H1 (cell line): Measurements from ENCODE around the gene GALNT2. TPM values are rescaled to one million over a fixed set of nuclear protein-coding genes. Genes with fewer than 3 reads are reported as not detected.

Experiments used
- CTCF ChIA-PET: fragments of 300-600 bp; sonication (Branson Sonifier 250); formaldehyde crosslinking; loops from one replicate; lab custom pipeline; 2021; ENCODE audit not compliant: partially characterized antibody; lab: Charles Lee
- POLR2A ChIA-PET: fragments of 300-600 bp; sonication (Branson Sonifier 250); formaldehyde crosslinking; loops from one replicate; lab custom pipeline; 2021; ENCODE audit warnings: inconsistent platforms; ENCODE audit not compliant: partially characterized antibody; lab: Charles Lee
- DNase-seq, 2 experiments: peaks; one replicate each; pipeline versions ENCODE4 v3.0.0 to v3.0.0-alpha.2; 2010 to 2022; ENCODE audit warnings: low spot score in 2 of 2, low read depth in 1 of 2, mixed read lengths in 1 of 2
- FAIRE-seq: peaks from 2 replicates; lab custom pipeline; 2011; peaks lifted over from hg19 to GRCh38; lab: Jason Lieb, UNC
- H2AFZ ChIP-seq: 2 replicates; pipeline ENCODE4 v1.8.1; 2012; ENCODE audit warnings: low read length, inconsistent platforms
- H2AK5ac ChIP-seq: 2 replicates; pipeline ENCODE4 v1.6.1; 2013; ENCODE audit warnings: low read depth, low read length
- H2BK120ac ChIP-seq: replicated peaks from 2 replicates; pipeline ENCODE3; 2013; ENCODE audit warnings: low read depth, low read length, inconsistent platforms
- H2BK12ac ChIP-seq: 2 replicates; pipeline ENCODE4 v1.6.1; 2013; ENCODE audit warnings: low read depth, low read length
- H2BK15ac ChIP-seq: 2 replicates; pipeline ENCODE4 v1.6.1; 2013; ENCODE audit warnings: low read length
- H2BK20ac ChIP-seq: 2 replicates; pipeline ENCODE4 v1.6.1; 2013; ENCODE audit warnings: low read length
- H2BK5ac ChIP-seq: 2 replicates; pipeline ENCODE4 v1.6.1; 2013; ENCODE audit warnings: low read depth, low read length
- H3K14ac ChIP-seq: 2 replicates; pipeline ENCODE4 v1.6.1; 2013; ENCODE audit warnings: inconsistent platforms; ENCODE audit not compliant: insufficient read length
- H3K18ac ChIP-seq: 2 replicates; pipeline ENCODE4 v1.6.1; 2013; ENCODE audit warnings: low read length; ENCODE audit errors: extremely low read depth
- H3K23ac ChIP-seq: 2 replicates; pipeline ENCODE4 v1.6.1; 2013; ENCODE audit warnings: inconsistent platforms; ENCODE audit not compliant: insufficient read length
- H3K23me2 ChIP-seq: 2 replicates; pipeline ENCODE4 v1.6.1; 2013; ENCODE audit warnings: low read depth, low read length
- H3K27ac ChIP-seq: 2 replicates; pipeline ENCODE4 v1.6.1; 2011; ENCODE audit warnings: low read depth, low read length, inconsistent platforms
- H3K27me3 ChIP-seq, 4 experiments: replicated peaks in 1 of 4; 1 replicate in 1 of 4; 2 replicates in 3 of 4; pipeline versions ENCODE4 v1.6.1 to v1.8.1; 2011 to 2013; ENCODE audit warnings: low read length in 3 of 4, mild to moderate bottlenecking in 3 of 4, inconsistent platforms in 2 of 4, mixed read lengths in 2 of 4, moderate library complexity in 1 of 4; ENCODE audit not compliant: control insufficient read depth in 3 of 4, insufficient read depth in 3 of 4; ENCODE audit errors: extremely low read depth in 1 of 4
- H3K36me3 ChIP-seq, 4 experiments: 2 replicates each; pipeline versions ENCODE4 v1.6.1 to v1.8.1; 2011 to 2013; ENCODE audit warnings: mild to moderate bottlenecking in 4 of 4, low read length in 3 of 4, moderate library complexity in 2 of 4, control low read depth in 1 of 4, inconsistent platforms in 1 of 4; ENCODE audit not compliant: insufficient read depth in 4 of 4, control insufficient read depth in 2 of 4
- H3K4ac ChIP-seq: replicated peaks from 2 replicates; pipeline ENCODE3; 2013; ENCODE audit warnings: low read length, low read depth, mixed read lengths, inconsistent platforms; ENCODE audit not compliant: insufficient read length
- H3K4me1 ChIP-seq, 4 experiments: replicated peaks in 1 of 4; 1 replicate in 1 of 4; 2 replicates in 3 of 4; pipeline versions ENCODE4 v1.6.1 to v1.8.1; 2011 to 2013; ENCODE audit warnings: low read length in 3 of 4, inconsistent platforms in 2 of 4, mixed read lengths in 1 of 4; ENCODE audit not compliant: insufficient read depth in 4 of 4, control insufficient read depth in 3 of 4
- H3K4me2 ChIP-seq, 2 experiments: 2 replicates each; pipeline versions ENCODE4 v1.6.1 to v1.8.1; 2011 to 2013; ENCODE audit warnings: low read depth in 2 of 2, low read length in 2 of 2, control low read depth in 1 of 2, inconsistent platforms in 1 of 2, mild to moderate bottlenecking in 1 of 2; ENCODE audit not compliant: insufficient read depth in 1 of 2
- H3K4me3 ChIP-seq, 4 experiments: fragments of 200-600, 300-600 bp in 1 of 4; sonication (generic), shearing (Covaris generic), sonication (Bioruptor Twin) in 1 of 4; 2 replicates each; pipeline versions ENCODE4 v1.5.1 to v1.8.1; 2011 to 2016; ENCODE audit warnings: low read length in 4 of 4, low read depth in 3 of 4, control low read depth in 2 of 4, inconsistent platforms in 2 of 4, mild to moderate bottlenecking in 2 of 4, mixed read lengths in 1 of 4, moderate library complexity in 1 of 4; ENCODE audit not compliant: insufficient read depth in 2 of 4; ENCODE audit errors: extremely low read depth in 1 of 4
- H3K56ac ChIP-seq: replicated peaks from 2 replicates; pipeline ENCODE3; 2013; ENCODE audit warnings: low read depth, mild to moderate bottlenecking, mixed read lengths, low read length, inconsistent platforms; ENCODE audit not compliant: insufficient read length
- H3K79me1 ChIP-seq: 2 replicates; pipeline ENCODE4 v1.6.1; 2013; ENCODE audit warnings: low read depth, low read length, control low read depth
- H3K79me2 ChIP-seq, 2 experiments: 2 replicates each; pipeline versions ENCODE4 v1.6.1 to v1.8.1; 2012 to 2013; ENCODE audit warnings: low read length in 2 of 2, mild to moderate bottlenecking in 2 of 2, inconsistent platforms in 1 of 2; ENCODE audit not compliant: insufficient read depth in 2 of 2, control insufficient read depth in 1 of 2
- H3K9ac ChIP-seq, 4 experiments: replicated peaks in 1 of 4; 1 replicate in 1 of 4; 2 replicates in 3 of 4; pipeline versions ENCODE4 v1.6.1 to v1.8.1; 2011 to 2013; ENCODE audit warnings: low read depth in 3 of 4, low read length in 3 of 4, control low read depth in 2 of 4, mild to moderate bottlenecking in 2 of 4, moderate library complexity in 2 of 4, inconsistent platforms in 1 of 4; ENCODE audit errors: extremely low read depth in 1 of 4
- H3K9me3 ChIP-seq, 2 experiments: 2 replicates each; pipeline versions ENCODE4 v1.6.1 to v1.8.1; 2012 to 2013; ENCODE audit warnings: mild to moderate bottlenecking in 2 of 2, moderate library complexity in 2 of 2, control low read depth in 1 of 2, inconsistent platforms in 1 of 2, low read depth in 1 of 2, low read length in 1 of 2, mixed read lengths in 1 of 2; ENCODE audit not compliant: insufficient read depth in 2 of 2
- H4K20me1 ChIP-seq, 2 experiments: replicated peaks in 1 of 2; 2 replicates each; pipeline versions ENCODE3 to v1.8.1; 2011 to 2013; ENCODE audit warnings: inconsistent platforms in 2 of 2, low read length in 2 of 2, mild to moderate bottlenecking in 1 of 2; ENCODE audit not compliant: insufficient read depth in 2 of 2, control insufficient read depth in 1 of 2
- H4K5ac ChIP-seq: 2 replicates; pipeline ENCODE4 v1.6.1; 2013; ENCODE audit warnings: low read length, low read depth, mixed read lengths, inconsistent platforms; ENCODE audit not compliant: insufficient read length
- H4K8ac ChIP-seq: 2 replicates; pipeline ENCODE4 v1.8.0; 2013; ENCODE audit warnings: mild to moderate bottlenecking, moderate library complexity, low read length, inconsistent platforms; ENCODE audit not compliant: insufficient read depth; ENCODE audit errors: extremely low read depth
- H4K91ac ChIP-seq: replicated peaks from 2 replicates; pipeline ENCODE3; 2013; ENCODE audit warnings: low read length, mixed read lengths, inconsistent platforms; ENCODE audit not compliant: insufficient read length
- BACH1 ChIP-seq: IDR thresholded peaks from 2 replicates; pipeline ENCODE4 v1.6.1; 2012; ENCODE audit warnings: low read length, improper control_type of control experiment
- CTBP2 ChIP-seq: IDR thresholded peaks from 2 replicates; pipeline ENCODE4 v1.7.0; 2011; ENCODE audit warnings: borderline replicate concordance, mild to moderate bottlenecking, moderate library complexity, mixed read lengths, low read length; ENCODE audit not compliant: insufficient read depth, insufficient read length
- EGR1 ChIP-seq: IDR thresholded peaks from 2 replicates; pipeline ENCODE4 v1.6.1; 2011; ENCODE audit warnings: low read depth, low read length, borderline replicate concordance
- EP300 ChIP-seq, 2 experiments: IDR thresholded peaks; 1 replicate in 1 of 2; 2 replicates in 1 of 2; pipeline ENCODE4 v1.6.1; 2011 to 2012; ENCODE audit warnings: low read depth in 2 of 2, low read length in 2 of 2, mild to moderate bottlenecking in 2 of 2, borderline replicate concordance in 1 of 2, inconsistent platforms in 1 of 2, moderate library complexity in 1 of 2
- KDM4A ChIP-seq: IDR thresholded peaks from one replicate; pipeline ENCODE4 v1.7.1; 2012; ENCODE audit warnings: low read depth, mild to moderate bottlenecking, moderate library complexity, low read length, inconsistent platforms; ENCODE audit not compliant: severe bottlenecking
- SAP30 ChIP-seq: fragments of 300-600 bp; sonication (generic); IDR thresholded peaks from 2 replicates; pipeline ENCODE4 v1.7.1; 2012; ENCODE audit warnings: low read length, moderate library complexity, mild to moderate bottlenecking, inconsistent platforms; ENCODE audit not compliant: insufficient read depth, insufficient replicate concordance
- SIN3A ChIP-seq, 2 experiments: IDR thresholded peaks in 1 of 2; conservative IDR thresholded peaks in 1 of 2; 2 replicates each; pipeline ENCODE4 v1.6.1; 2011 to 2012; ENCODE audit warnings: low read length in 2 of 2, improper control_type of control experiment in 1 of 2, low read depth in 1 of 2, mild to moderate bottlenecking in 1 of 2
- SUZ12 ChIP-seq: fragments of 200-600 bp; sonication (generic); IDR thresholded peaks from 2 replicates; pipeline ENCODE4 v1.6.1; 2012; ENCODE audit warnings: mild to moderate bottlenecking, inconsistent platforms, low read length, moderate library complexity, mixed read lengths
- YY1 ChIP-seq: IDR thresholded peaks from 2 replicates; pipeline ENCODE4 v1.6.1; 2011; ENCODE audit warnings: low read depth, mild to moderate bottlenecking, low read length
- WGBS, 2 experiments: shearing (Covaris generic) in 1 of 2; methylation state at CpG; one replicate each; pipeline versions ENCODE4 v1.1.6 to v1.1.7; 2013 to 2015; ENCODE audit warnings: low lambda C conversion rate in 2 of 2, mixed read lengths in 2 of 2, inconsistent platforms in 1 of 2, low coverage in 1 of 2, missing lambda C conversion rate in 1 of 2; ENCODE audit not compliant: insufficient replicate concordance in 2 of 2, insufficient coverage in 1 of 2, insufficient read length in 1 of 2; ENCODE audit errors: extremely low coverage in 1 of 2, missing lambda C conversion rate in 1 of 2; 5-methylcytosine and 5-hydroxymethylcytosine counted together
- polyA plus RNA-seq, 7 experiments: library from polyadenylated mRNA; depleted of rRNA in 3 of 7; stranded (reverse) in 5 of 7; unstranded in 2 of 7; fragments of >200 nt in 5 of 7; fragments of 200-250 nt in 2 of 7; gene quantifications; 1 replicate in 5 of 7; 2 replicates in 1 of 7; 4 replicates in 1 of 7; pipeline versions ENCODE4 v1.2.1 to v1.2.3, GENCODE V29; 2011 to 2013; ENCODE audit warnings: missing spikeins in 2 of 7, mixed read lengths in 2 of 7
- total RNA-seq: library from RNA; stranded (reverse); fragmentation: NEBNext Ultra II Directional; extraction: Animal tissue kit (Norgen Biotek cat#: 25700); gene quantifications from 2 replicates; pipeline ENCODE4 v1.2.1, GENCODE V29; 2021

GALNT2 gene
- total and polyA plus RNA-seq, 2 of the 8 experiments (the other 6 are each of a cell fraction or from before 2014, with no cell fraction given) = 34.5 to 75.3 TPM

DNA sequence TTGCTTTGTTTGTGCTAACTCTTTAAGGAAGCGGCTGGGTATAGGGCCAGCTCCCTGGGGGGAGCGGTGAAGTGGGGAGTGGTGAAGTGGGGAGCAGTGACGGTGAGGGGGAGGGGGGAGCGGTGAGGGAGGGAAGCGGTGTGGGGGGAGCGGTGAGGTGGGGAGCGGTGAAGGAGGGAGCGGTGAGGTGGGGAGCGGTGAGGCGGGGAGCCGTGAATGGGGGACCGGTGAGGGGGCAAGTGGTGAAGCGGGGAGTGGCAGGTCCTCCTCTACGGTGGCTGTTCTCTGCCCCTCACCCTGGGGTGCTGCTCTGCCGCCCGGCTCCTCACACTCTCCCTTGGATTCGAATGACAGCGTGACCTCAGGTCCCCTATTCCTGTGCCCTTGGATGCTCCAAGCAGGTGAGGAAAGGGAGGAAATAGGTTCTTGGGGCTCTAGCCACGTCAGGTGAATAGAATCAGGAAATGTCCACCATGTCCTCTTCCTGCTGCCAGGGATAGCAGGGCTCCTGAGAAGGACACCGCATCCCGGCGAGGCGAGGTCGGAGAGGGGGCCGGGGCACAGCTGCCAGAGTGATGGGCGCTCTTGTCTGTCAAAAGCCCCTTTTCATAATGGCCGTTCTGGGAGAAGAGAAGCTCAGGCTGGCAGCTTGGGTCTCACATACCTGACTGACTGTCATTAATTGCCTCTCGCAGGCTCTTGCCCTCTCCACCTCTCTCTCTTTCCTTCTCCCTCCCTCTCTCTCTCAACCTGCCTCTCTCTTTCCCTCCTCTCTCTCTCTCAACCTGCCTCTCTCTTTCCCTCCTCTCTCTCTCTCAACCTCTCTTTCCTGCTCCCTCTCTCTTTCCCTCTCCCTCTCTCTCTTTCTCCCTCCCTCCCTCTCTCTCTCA lies 224.9 kb downstream of the GALNT2 start:
- H3K9ac ChIP-seq = no peak overlapping the region; a peak in 1 of 7 replicates
- H3K23me2 ChIP-seq = peaks cover 7% of the 10 kb centered on the region; the same call in 1 of the 2 replicates
- CTCF ChIA-PET = interaction anchor here (0.7 to 1.3 kb wide), 7 partner anchors 14 to 451 kb away, joined by 3 to 6 read pairs (median 3); no protein-coding TSS in a partner anchor
- peak overlapping the region; percentile 81 to 88 for H3K4me2 ChIP-seq
- no peak overlapping the region for H3K23ac ChIP-seq
- H3K9me3 ChIP-seq = no peaks in the 10 kb centered on the region
- H3K4ac ChIP-seq = no peak overlapping the region
- H2BK15ac ChIP-seq = peak overlapping the region; percentile 2; the same call in 1 of the 2 replicates
- no peaks in the 10 kb centered on the region for H3K79me2 ChIP-seq
- no peaks in the 10 kb centered on the region for H4K20me1 ChIP-seq
- POLR2A ChIA-PET = interaction anchor here (0.7 to 1.2 kb wide), 3 partner anchors 12 to 42 kb away, joined by 3 to 4 read pairs (median 3); no protein-coding TSS in a partner anchor
- H2AK5ac ChIP-seq = no peak overlapping the region
- H3K4me1 ChIP-seq = peaks cover 0 to 10% (median 6%) of the 10 kb centered on the region in 4 experiments; a peak in 6 of 7 replicates
- FAIRE-seq = no peak
- no peak for DNase-seq
- H3K27ac ChIP-seq = no peak overlapping the region
- H4K91ac ChIP-seq = no peak overlapping the region
- H4K8ac ChIP-seq = peak overlapping the region; percentile 14; the same call in 1 of the 2 replicates
- peak overlapping the region; percentile 39 to 71 (median 55) for H3K4me3 ChIP-seq
- no peak overlapping the region for H2BK12ac ChIP-seq
- H3K27me3 ChIP-seq = peaks cover 0 to 6% (median 2%) of the 10 kb centered on the region in 4 experiments; a peak in 4 of 7 replicates
- no peak overlapping the region for H2BK120ac ChIP-seq
- H2BK20ac ChIP-seq = no peak overlapping the region
- H4K5ac ChIP-seq = no peak overlapping the region
- H3K56ac ChIP-seq = no peak overlapping the region
- H3K18ac ChIP-seq = no peak overlapping the region; the same call in 1 of the 2 replicates
- H2AFZ ChIP-seq = no peak overlapping the region
- WGBS, 2 experiments = 21% methylated on average over 15 of the region's 28 CpGs; no CpG with 5 or more reads in 1 of the 2 experiments
- no peaks in the 10 kb centered on the region for H3K79me1 ChIP-seq
- H2BK5ac ChIP-seq = no peak overlapping the region
- H3K14ac ChIP-seq = no peak overlapping the region
- H3K36me3 ChIP-seq = no peaks in the 10 kb centered on the region
- no peak for TF ChIP-seq EP300 (IDR thresholded peaks at IDR 0.05; ENCODE audit: borderline replicate concordance in 1 of 2, low read depth in 2 of 2, low read length in 2 of 2)
- TF ChIP-seq KDM4A = peak; percentile 36
- TF ChIP-seq SUZ12 = peak; percentile 46; the same call in 1 of the 2 replicates
- TF ChIP-seq SIN3A (conservative IDR thresholded peaks at IDR 0.05 in 1 of 2, IDR thresholded peaks at IDR 0.05 in 1 of 2; ENCODE audit: low read depth in 1 of 2, low read length in 2 of 2) = peak in 1 of 2 experiments; percentile 79; a peak in 2 of 4 replicates
- peak; percentile 47; the same call in 1 of the 2 replicates for TF ChIP-seq YY1
- TF ChIP-seq EGR1 = peak; percentile 89
- no peak for TF ChIP-seq BACH1
- TF ChIP-seq SAP30 = peak; percentile 73
- peak; percentile 92 for TF ChIP-seq CTBP2
